K562 (cell line): ENCODE measurements around the gene GGPS1. TPM values are rescaled to one million over a fixed set of nuclear protein-coding genes. Genes with fewer than 3 reads are reported as not detected.
A peak's percentile ranks its signal among the peaks of the same experiment; 100 is the strongest.

ENCODE experiments used
- DPF2 ChIP-seq: fragments of 450-650 bp; IDR thresholded peaks from 2 replicates; pipeline ENCODE4 v1.6.1; 2016
- ERF ChIP-seq: fragments of 450-650 bp; formaldehyde crosslinking; IDR thresholded peaks from 2 replicates; pipeline ENCODE4 v1.4.0; 2020; ENCODE audit warnings: mild to moderate bottlenecking, mixed read lengths
- GTF2E2 ChIP-seq: fragments of 200-800 bp; sonication (Bioruptor generic); IDR thresholded peaks from 2 replicates; pipeline ENCODE4 v1.6.1; 2016; ENCODE audit warnings: missing genetic modification characterization, missing compliant biosample characterization
- HDAC1 ChIP-seq, 2 experiments: fragments of 450-650 bp; IDR thresholded peaks; 2 replicates each; pipeline ENCODE4 v1.6.1; 2016 to 2017; ENCODE audit warnings: inconsistent platforms in 1 of 2, mild to moderate bottlenecking in 1 of 2, moderate library complexity in 1 of 2
- HIVEP1 ChIP-seq: fragments of 250-450 bp; sonication (Bioruptor Pico); IDR thresholded peaks from 2 replicates; pipeline ENCODE4 v1.4.0; 2020; ENCODE audit warnings: mild to moderate bottlenecking
- HOXB6 ChIP-seq: fragments of 250-450 bp; sonication (Bioruptor Pico); IDR thresholded peaks from 2 replicates; pipeline ENCODE4 v1.5.1; 2022; ENCODE audit warnings: mild to moderate bottlenecking, borderline replicate concordance
- MEF2D ChIP-seq: conservative IDR thresholded peaks from 2 replicates; pipeline ENCODE4 v1.6.1; 2016; ENCODE audit warnings: low read depth, missing genetic modification characterization, missing compliant biosample characterization
- PML ChIP-seq: IDR thresholded peaks from 2 replicates; pipeline ENCODE4 v1.6.1; 2012; ENCODE audit warnings: low read length, inconsistent platforms
- POLR2B ChIP-seq: fragments of 450-650 bp; IDR thresholded peaks from 2 replicates; pipeline ENCODE4 v1.6.1; 2018; ENCODE audit warnings: low read depth; ENCODE audit not compliant: partially characterized antibody
- PPARD ChIP-seq: fragments of 250-450 bp; sonication (Bioruptor Pico); IDR thresholded peaks from 2 replicates; pipeline ENCODE4 v1.8.0; 2022; ENCODE audit warnings: inconsistent platforms, mild to moderate bottlenecking, moderate library complexity
- SAP30 ChIP-seq: fragments of 200-600 bp; sonication (generic); IDR thresholded peaks from 2 replicates; pipeline ENCODE4 v1.6.1; 2012; ENCODE audit warnings: borderline replicate concordance, low read depth, mild to moderate bottlenecking, moderate library complexity, low read length, control low read depth, inconsistent platforms; ENCODE audit not compliant: insufficient read depth, poor library complexity, severe bottlenecking
- SP2 ChIP-seq: IDR thresholded peaks from 2 replicates; pipeline ENCODE4 v1.6.1; 2011; ENCODE audit warnings: mild to moderate bottlenecking, low read depth, low read length, moderate library complexity; ENCODE audit not compliant: poor library complexity, severe bottlenecking; ENCODE audit errors: extremely low read depth
- ZBTB5 ChIP-seq: fragments of 450-650 bp; IDR thresholded peaks from 2 replicates; pipeline ENCODE4 v1.6.1; 2017; ENCODE audit warnings: antibody characterized with exemption
- ZNF143 ChIP-seq: sonication (generic); formaldehyde crosslinking; IDR thresholded peaks from 2 replicates; pipeline ENCODE4 v1.9.0; 2022; ENCODE audit warnings: mild to moderate bottlenecking, missing genetic modification reagents
- ZNF175 ChIP-seq: fragments of 200-800 bp; sonication (Bioruptor generic); IDR thresholded peaks from 2 replicates; pipeline ENCODE4 v1.6.1; 2016; ENCODE audit warnings: low read depth, mild to moderate bottlenecking, missing genetic modification characterization, missing compliant biosample characterization
- ZNF232 ChIP-seq: sonication (generic); formaldehyde crosslinking; IDR thresholded peaks from 2 replicates; pipeline ENCODE4 v1.8.0; 2022; ENCODE audit warnings: mild to moderate bottlenecking, missing genetic modification reagents
- polyA plus RNA-seq, 8 experiments: library from polyadenylated mRNA; depleted of rRNA in 4 of 8; stranded (reverse) in 5 of 8; unstranded in 3 of 8; fragments of >200 nt; fragmentation: Nextera tagmentation in 2 of 8; fragmentation: Illumina TruSeq in 1 of 8; extraction: Ambion mirVana in 2 of 8; extraction: Trizol in 1 of 8; gene quantifications; 2 replicates each; pipeline versions ENCODE4 v1.2.1 to v1.2.3, GENCODE V29; 2011 to 2014; ENCODE audit warnings: inconsistent platforms in 1 of 8, missing spikeins in 1 of 8
- total RNA-seq, 7 experiments: library from RNA; depleted of rRNA in 6 of 7; stranded (reverse); fragments of >200 nt in 6 of 7; fragmentation: Illumina TruSeq in 2 of 7; extraction: Trizol in 2 of 7; gene quantifications; 2 replicates each; pipeline versions ENCODE4 v1.2.1 to v1.2.3, GENCODE V29; 2011 to 2021; ENCODE audit warnings: low replicate concordance in 1 of 7
- TF ChIP-seq, protein P1 (sequence below): sonication (generic); formaldehyde crosslinking; IDR thresholded peaks from 2 replicates; pipeline ENCODE4 v1.8.0; 2022; ENCODE audit warnings: mild to moderate bottlenecking, missing genetic modification reagents
- TF ChIP-seq, protein P2 (sequence below), 2 experiments: fragments of 450-650 bp in 1 of 2; sonication (generic) in 1 of 2; formaldehyde crosslinking; conservative IDR thresholded peaks; 2 replicates each; pipeline versions ENCODE4 v1.4.0 to v1.8.1; 2020 to 2022; ENCODE audit warnings: mild to moderate bottlenecking in 1 of 2, missing genetic modification reagents in 1 of 2
- TF ChIP-seq, protein P3 (sequence below): fragments of 200-400 bp; formaldehyde crosslinking; IDR thresholded peaks from 2 replicates; pipeline ENCODE4 v1.6.1; 2017; ENCODE audit warnings: mild to moderate bottlenecking, low read depth, low read length, moderate library complexity
- TF ChIP-seq, protein P4 (sequence below): sonication (generic); IDR thresholded peaks from 2 replicates; pipeline ENCODE4 v1.6.1; 2016

GGPS1 gene
- total and polyA plus RNA-seq, 9 of the 15 experiments (the other 6 are each of a cell fraction or from before 2014, with no cell fraction given), result 18.8 to 104 (median 56.3) TPM

DNA sequence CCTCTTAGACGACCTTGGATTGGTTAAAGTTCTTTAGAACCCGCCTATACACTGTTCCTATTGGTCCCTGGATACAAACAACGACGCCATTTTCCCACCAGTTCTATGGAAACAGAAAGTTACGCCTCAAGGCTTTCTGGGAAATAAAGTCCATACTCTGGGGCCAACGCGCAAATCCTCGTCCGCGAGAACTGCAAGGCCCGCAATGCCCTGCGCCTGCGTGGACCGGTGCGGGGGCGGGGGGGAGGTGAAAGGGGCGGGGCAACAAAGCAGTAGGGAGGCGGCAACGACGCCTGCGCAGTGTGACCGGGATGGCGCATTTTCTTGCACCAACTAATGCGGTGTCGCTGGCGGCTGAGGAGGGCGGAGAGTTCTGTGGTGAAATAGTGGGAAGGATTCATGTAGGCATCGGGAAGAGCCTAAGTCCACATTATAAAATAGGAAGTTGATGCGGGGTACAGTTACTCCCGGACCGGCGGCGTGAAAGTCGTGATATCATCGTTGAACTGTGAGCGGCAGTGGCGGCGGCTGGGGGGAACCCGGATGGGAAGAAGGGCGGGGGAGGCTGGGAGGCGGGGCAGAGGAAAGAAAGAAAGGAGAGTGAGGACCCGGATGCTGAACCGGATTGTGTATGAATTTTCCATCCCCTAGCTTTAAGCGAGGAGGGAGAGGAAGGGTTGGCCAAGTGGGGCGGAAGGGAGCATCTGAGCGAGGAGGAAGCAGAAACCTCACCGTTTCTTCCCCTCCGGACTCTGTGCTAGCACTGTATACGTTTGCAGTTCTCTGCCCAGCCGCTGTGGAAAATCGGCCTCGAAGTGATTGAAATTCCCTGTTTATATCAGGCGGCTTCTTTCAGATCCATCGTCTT, at the start of gene GGPS1 (continued):
- TF ChIP-seq ZBTB5 (0 out of 2 replicates have a peak, but pooled peaks have one; percentile 2), PPARD (CRISPR knock-in tag) (no peak), SAP30 (peak; percentile 15), DPF2 (peak; percentile 83), ERF (peak; percentile 17; the same call in 1 of the 2 replicates), ZNF143 (CRISPR knock-in tag) (peak; percentile 85), GTF2E2 (tag) (0 out of 2 replicates have a peak, but pooled peaks have one; percentile 63), MEF2D (no peak), ZNF175 (peak; percentile 62; the same call in 1 of the 2 replicates), POLR2B (peak; percentile 99), HIVEP1 (CRISPR knock-in tag) (0 out of 2 replicates have a peak, but pooled peaks have one; percentile 37), PML (peak; percentile 71), HOXB6 (CRISPR knock-in tag) (no peak), ZNF232 (no peak), SP2 (peak; percentile 55), HDAC1 (IDR thresholded peaks at IDR 0.05) (peak in 1 of 2 experiments; percentile 87; a peak in 2 of 4 replicates)
- TF ChIP-seq, protein P1, sequence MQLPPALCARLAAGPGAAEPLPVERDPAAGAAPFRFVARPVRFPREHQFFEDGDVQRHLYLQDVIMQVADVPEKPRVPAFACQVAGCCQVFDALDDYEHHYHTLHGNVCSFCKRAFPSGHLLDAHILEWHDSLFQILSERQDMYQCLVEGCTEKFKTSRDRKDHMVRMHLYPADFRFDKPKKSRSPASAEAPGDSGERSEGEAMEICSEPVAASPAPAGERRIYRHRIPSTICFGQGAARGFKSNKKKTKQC (CRISPR knock-in tag), result no peak
- TF ChIP-seq, protein P2, sequence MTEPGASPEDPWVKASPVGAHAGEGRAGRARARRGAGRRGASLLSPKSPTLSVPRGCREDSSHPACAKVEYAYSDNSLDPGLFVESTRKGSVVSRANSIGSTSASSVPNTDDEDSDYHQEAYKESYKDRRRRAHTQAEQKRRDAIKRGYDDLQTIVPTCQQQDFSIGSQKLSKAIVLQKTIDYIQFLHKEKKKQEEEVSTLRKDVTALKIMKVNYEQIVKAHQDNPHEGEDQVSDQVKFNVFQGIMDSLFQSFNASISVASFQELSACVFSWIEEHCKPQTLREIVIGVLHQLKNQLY (CRISPR knock-in tag; conservative IDR thresholded peaks at IDR 0.05), result no peak
- TF ChIP-seq, protein P3, sequence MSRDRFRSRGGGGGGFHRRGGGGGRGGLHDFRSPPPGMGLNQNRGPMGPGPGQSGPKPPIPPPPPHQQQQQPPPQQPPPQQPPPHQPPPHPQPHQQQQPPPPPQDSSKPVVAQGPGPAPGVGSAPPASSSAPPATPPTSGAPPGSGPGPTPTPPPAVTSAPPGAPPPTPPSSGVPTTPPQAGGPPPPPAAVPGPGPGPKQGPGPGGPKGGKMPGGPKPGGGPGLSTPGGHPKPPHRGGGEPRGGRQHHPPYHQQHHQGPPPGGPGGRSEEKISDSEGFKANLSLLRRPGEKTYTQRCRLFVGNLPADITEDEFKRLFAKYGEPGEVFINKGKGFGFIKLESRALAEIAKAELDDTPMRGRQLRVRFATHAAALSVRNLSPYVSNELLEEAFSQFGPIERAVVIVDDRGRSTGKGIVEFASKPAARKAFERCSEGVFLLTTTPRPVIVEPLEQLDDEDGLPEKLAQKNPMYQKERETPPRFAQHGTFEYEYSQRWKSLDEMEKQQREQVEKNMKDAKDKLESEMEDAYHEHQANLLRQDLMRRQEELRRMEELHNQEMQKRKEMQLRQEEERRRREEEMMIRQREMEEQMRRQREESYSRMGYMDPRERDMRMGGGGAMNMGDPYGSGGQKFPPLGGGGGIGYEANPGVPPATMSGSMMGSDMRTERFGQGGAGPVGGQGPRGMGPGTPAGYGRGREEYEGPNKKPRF, result no peak
- TF ChIP-seq, protein P4, sequence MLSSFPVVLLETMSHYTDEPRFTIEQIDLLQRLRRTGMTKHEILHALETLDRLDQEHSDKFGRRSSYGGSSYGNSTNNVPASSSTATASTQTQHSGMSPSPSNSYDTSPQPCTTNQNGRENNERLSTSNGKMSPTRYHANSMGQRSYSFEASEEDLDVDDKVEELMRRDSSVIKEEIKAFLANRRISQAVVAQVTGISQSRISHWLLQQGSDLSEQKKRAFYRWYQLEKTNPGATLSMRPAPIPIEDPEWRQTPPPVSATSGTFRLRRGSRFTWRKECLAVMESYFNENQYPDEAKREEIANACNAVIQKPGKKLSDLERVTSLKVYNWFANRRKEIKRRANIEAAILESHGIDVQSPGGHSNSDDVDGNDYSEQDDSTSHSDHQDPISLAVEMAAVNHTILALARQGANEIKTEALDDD, result peak; percentile 38; the same call in 1 of the 2 replicates
